OCI-LY3 (cell line): ENCODE results near the gene AP4S1.

Source experiments
- EZH2phosphoT487 ChIP-seq: fragments of 200-600 bp; shearing (Covaris generic); IDR thresholded peaks from 2 replicates; pipeline ENCODE4 v1.6.1; 2018; ENCODE audit warnings: antibody characterized with exemption, mixed run types, low read depth
- TF ChIP-seq, protein P1 (sequence below): fragments of 200-600, 300-600 bp; sonication (generic); IDR thresholded peaks from 2 replicates; pipeline ENCODE4 v1.5.1; 2014; ENCODE audit warnings: antibody characterized with exemption, low read length, low read depth

DNA sequence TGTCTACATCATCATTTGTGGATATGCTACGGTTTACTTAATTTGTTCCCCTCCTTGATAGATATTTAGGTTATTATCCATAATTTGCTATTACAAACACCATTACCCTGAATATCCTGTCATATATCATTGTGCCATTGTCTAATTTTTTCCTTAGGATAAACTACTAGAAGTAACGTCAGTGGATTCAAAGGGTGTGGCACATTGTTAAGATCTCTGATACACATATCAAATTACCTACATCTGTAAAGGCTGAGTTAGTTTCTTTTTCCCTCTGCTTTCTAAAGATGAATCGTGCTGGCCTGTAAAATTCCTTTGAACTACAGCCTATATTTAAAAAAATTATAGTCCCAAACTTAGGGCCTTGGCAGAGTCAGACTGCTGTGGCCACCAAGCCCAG, 54.6 kb downstream of the AP4S1 start:
- TF ChIP-seq EZH2phosphoT487: no peak
- TF ChIP-seq, protein P1, sequence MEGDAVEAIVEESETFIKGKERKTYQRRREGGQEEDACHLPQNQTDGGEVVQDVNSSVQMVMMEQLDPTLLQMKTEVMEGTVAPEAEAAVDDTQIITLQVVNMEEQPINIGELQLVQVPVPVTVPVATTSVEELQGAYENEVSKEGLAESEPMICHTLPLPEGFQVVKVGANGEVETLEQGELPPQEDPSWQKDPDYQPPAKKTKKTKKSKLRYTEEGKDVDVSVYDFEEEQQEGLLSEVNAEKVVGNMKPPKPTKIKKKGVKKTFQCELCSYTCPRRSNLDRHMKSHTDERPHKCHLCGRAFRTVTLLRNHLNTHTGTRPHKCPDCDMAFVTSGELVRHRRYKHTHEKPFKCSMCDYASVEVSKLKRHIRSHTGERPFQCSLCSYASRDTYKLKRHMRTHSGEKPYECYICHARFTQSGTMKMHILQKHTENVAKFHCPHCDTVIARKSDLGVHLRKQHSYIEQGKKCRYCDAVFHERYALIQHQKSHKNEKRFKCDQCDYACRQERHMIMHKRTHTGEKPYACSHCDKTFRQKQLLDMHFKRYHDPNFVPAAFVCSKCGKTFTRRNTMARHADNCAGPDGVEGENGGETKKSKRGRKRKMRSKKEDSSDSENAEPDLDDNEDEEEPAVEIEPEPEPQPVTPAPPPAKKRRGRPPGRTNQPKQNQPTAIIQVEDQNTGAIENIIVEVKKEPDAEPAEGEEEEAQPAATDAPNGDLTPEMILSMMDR: no peak
